ENCODE measurements around the gene TFF1.

Gene TFF1

GRCh38 chr21:42366292-42367010 is at the start of gene TFF1:
Gene TFF1 (minus strand): TSS chr21:42366535. CDS start chr21:42366495, 40 bp downstream.
- no peak for DNase-seq (ENCODE audit: low read depth, low spot score)
- TF ChIP-seq POLR2AphosphoS5 (IDR thresholded peaks at IDR 0.05; ENCODE audit: borderline replicate concordance, low read depth, low read length) (no peak), EZH2 (IDR thresholded peaks at IDR 0.05) (no peak), FOXP2 (optimal IDR thresholded peaks at IDR 0.05; ENCODE audit: control extremely low read depth, extremely low read length, insufficient read depth) (no peak)

GRCh38 chr21:42414928-42415769 is 48.8 kb upstream of the TFF1 start:
- Histone ChIP-seq H3K4me3 (no peak overlapping the region), H3K27ac (no peak overlapping the region), H3K9me3 (ENCODE audit: low read depth, low read length) (no peaks in the 10 kb centered on the region), H3K9ac (ENCODE audit: insufficient read length) (no peak overlapping the region), H3K36me3 (ENCODE audit: insufficient read depth, low read length) (no peaks in the 10 kb centered on the region)
- TF ChIP-seq FOXP2 (optimal IDR thresholded peaks at IDR 0.05; ENCODE audit: control extremely low read depth, extremely low read length, insufficient read depth) (no peak), POLR2AphosphoS5 (IDR thresholded peaks at IDR 0.05; ENCODE audit: borderline replicate concordance, low read depth, low read length) (no peak), EZH2 (IDR thresholded peaks at IDR 0.05) (no peak)
- no peak for DNase-seq (ENCODE audit: low read depth, low spot score)

More at GRCh38 chr21:42366292-42367010, at the start of gene TFF1:
- Histone ChIP-seq H3K36me3 (ENCODE audit: insufficient read depth, low read length) (no peaks in the 10 kb centered on the region), H3K27ac (no peak within 1 kb of the TSS), H3K4me3 (no peak within 1 kb of the TSS), H3K9me3 (ENCODE audit: low read depth, low read length) (no peaks in the 10 kb centered on the region), H3K9ac (ENCODE audit: insufficient read length) (no peak within 1 kb of the TSS)

GRCh38 chr21:42414553-42414927 is 48.2 kb upstream of the TFF1 start:
- H3K27ac ChIP-seq = no peak overlapping the region

GRCh38 chr21:42414066-42414465 is 47.7 kb upstream of the TFF1 start:
- no peak for DNase-seq (ENCODE audit: low read depth, low spot score)
- no peaks in the 10 kb centered on the region for H3K36me3 ChIP-seq (ENCODE audit: insufficient read depth, low read length)
- TF ChIP-seq POLR2AphosphoS5 (IDR thresholded peaks at IDR 0.05; ENCODE audit: borderline replicate concordance, low read depth, low read length) (no peak), FOXP2 (optimal IDR thresholded peaks at IDR 0.05; ENCODE audit: control extremely low read depth, extremely low read length, insufficient read depth) (no peak), EZH2 (IDR thresholded peaks at IDR 0.05) (no peak)
- no peak overlapping the region for H3K27ac ChIP-seq
- H3K9ac ChIP-seq (ENCODE audit: insufficient read length) = no peak overlapping the region
- no peak overlapping the region for H3K4me3 ChIP-seq
- no peaks in the 10 kb centered on the region for H3K9me3 ChIP-seq (ENCODE audit: low read depth, low read length)

More at GRCh38 chr21:42414553-42414927, 48.2 kb upstream of the TFF1 start:
- DNase-seq (ENCODE audit: low read depth, low spot score) = no peak
- Histone ChIP-seq H3K4me3 (no peak overlapping the region), H3K36me3 (ENCODE audit: insufficient read depth, low read length) (no peaks in the 10 kb centered on the region), H3K9me3 (ENCODE audit: low read depth, low read length) (no peaks in the 10 kb centered on the region), H3K9ac (ENCODE audit: insufficient read length) (no peak overlapping the region)
- TF ChIP-seq EZH2 (IDR thresholded peaks at IDR 0.05) (no peak), FOXP2 (optimal IDR thresholded peaks at IDR 0.05; ENCODE audit: control extremely low read depth, extremely low read length, insufficient read depth) (no peak), POLR2AphosphoS5 (IDR thresholded peaks at IDR 0.05; ENCODE audit: borderline replicate concordance, low read depth, low read length) (no peak)

GRCh38 chr21:42413500-42413899 is 47.2 kb upstream of the TFF1 start:
- no peak overlapping the region for H3K9ac ChIP-seq (ENCODE audit: insufficient read length)
- no peaks in the 10 kb centered on the region for H3K36me3 ChIP-seq (ENCODE audit: insufficient read depth, low read length)
- no peaks in the 10 kb centered on the region for H3K9me3 ChIP-seq (ENCODE audit: low read depth, low read length)
- no peak for DNase-seq (ENCODE audit: low read depth, low spot score)
- TF ChIP-seq FOXP2 (optimal IDR thresholded peaks at IDR 0.05; ENCODE audit: control extremely low read depth, extremely low read length, insufficient read depth) = no peak
- TF ChIP-seq POLR2AphosphoS5 (IDR thresholded peaks at IDR 0.05; ENCODE audit: borderline replicate concordance, low read depth, low read length) = no peak
- no peak for TF ChIP-seq EZH2 (IDR thresholded peaks at IDR 0.05)
- H3K27ac ChIP-seq = no peak overlapping the region
- H3K4me3 ChIP-seq = no peak overlapping the region

- no peak overlapping the region for H3K4me3 ChIP-seq
- H3K9me3 ChIP-seq (ENCODE audit: low read depth, low read length) = no peaks in the 10 kb centered on the region
- no peak for TF ChIP-seq FOXP2 (optimal IDR thresholded peaks at IDR 0.05; ENCODE audit: control extremely low read depth, extremely low read length, insufficient read depth)
- TF ChIP-seq POLR2AphosphoS5 (IDR thresholded peaks at IDR 0.05; ENCODE audit: borderline replicate concordance, low read depth, low read length) = no peak
- TF ChIP-seq EZH2 (IDR thresholded peaks at IDR 0.05) = no peak
- no peak overlapping the region for H3K9ac ChIP-seq (ENCODE audit: insufficient read length)
- H3K27ac ChIP-seq = no peak overlapping the region
- DNase-seq (ENCODE audit: low read depth, low spot score) = no peak
- no peaks in the 10 kb centered on the region for H3K36me3 ChIP-seq (ENCODE audit: insufficient read depth, low read length)
Measured at GRCh38 chr21:42413093-42413492, 46.8 kb upstream of the TFF1 start.

- Histone ChIP-seq H3K27ac (no peak overlapping the region), H3K9ac (ENCODE audit: insufficient read length) (no peak overlapping the region), H3K4me3 (no peak overlapping the region), H3K36me3 (ENCODE audit: insufficient read depth, low read length) (no peaks in the 10 kb centered on the region), H3K9me3 (ENCODE audit: low read depth, low read length) (no peaks in the 10 kb centered on the region)
- TF ChIP-seq POLR2AphosphoS5 (IDR thresholded peaks at IDR 0.05; ENCODE audit: borderline replicate concordance, low read depth, low read length) (no peak), EZH2 (IDR thresholded peaks at IDR 0.05) (no peak), FOXP2 (optimal IDR thresholded peaks at IDR 0.05; ENCODE audit: control extremely low read depth, extremely low read length, insufficient read depth) (no peak)
- DNase-seq (ENCODE audit: low read depth, low spot score) = no peak
Measured at GRCh38 chr21:42412636-42412933, 46.2 kb upstream of the TFF1 start.

- Histone ChIP-seq H3K27ac (no peak overlapping the region), H3K4me3 (no peak overlapping the region), H3K9me3 (ENCODE audit: low read depth, low read length) (no peaks in the 10 kb centered on the region), H3K9ac (ENCODE audit: insufficient read length) (no peak overlapping the region), H3K36me3 (ENCODE audit: insufficient read depth, low read length) (no peaks in the 10 kb centered on the region)
- TF ChIP-seq EZH2 (IDR thresholded peaks at IDR 0.05) = no peak
- no peak for TF ChIP-seq FOXP2 (optimal IDR thresholded peaks at IDR 0.05; ENCODE audit: control extremely low read depth, extremely low read length, insufficient read depth)
- no peak for TF ChIP-seq POLR2AphosphoS5 (IDR thresholded peaks at IDR 0.05; ENCODE audit: borderline replicate concordance, low read depth, low read length)
- DNase-seq (ENCODE audit: low read depth, low spot score) = no peak
Measured at GRCh38 chr21:42411891-42412635, 45.7 kb upstream of the TFF1 start.
